ENCODE results near the gene PLVAP.

Gene PLVAP

DNA sequence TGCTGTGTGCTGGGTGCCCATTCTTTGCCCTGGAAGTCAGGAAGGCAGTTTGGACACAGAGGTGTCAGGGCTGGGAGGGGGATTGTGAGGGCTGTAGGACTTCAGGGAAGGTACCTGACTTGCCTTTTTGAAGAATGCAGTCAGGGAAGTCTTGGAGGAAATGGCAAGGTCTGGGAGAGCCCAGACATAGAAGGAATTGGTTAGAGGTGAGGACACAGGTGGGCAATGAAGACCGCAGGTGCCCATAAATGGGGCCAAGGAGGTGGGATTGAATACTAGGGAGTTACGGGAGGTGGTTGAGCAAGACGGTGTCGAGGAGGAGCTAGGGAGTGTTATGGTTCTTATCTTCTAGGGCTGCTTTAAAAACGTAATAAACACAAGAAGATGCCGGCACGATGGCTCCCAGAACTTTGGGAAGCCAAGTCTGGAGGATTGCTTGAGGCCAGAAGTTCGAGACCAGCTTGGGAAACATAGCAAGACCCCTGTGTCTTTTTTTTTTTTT, 69.2 kb downstream of the PLVAP start:
- H3K27ac ChIP-seq: no peak overlapping the region
- TF ChIP-seq, protein P1, sequence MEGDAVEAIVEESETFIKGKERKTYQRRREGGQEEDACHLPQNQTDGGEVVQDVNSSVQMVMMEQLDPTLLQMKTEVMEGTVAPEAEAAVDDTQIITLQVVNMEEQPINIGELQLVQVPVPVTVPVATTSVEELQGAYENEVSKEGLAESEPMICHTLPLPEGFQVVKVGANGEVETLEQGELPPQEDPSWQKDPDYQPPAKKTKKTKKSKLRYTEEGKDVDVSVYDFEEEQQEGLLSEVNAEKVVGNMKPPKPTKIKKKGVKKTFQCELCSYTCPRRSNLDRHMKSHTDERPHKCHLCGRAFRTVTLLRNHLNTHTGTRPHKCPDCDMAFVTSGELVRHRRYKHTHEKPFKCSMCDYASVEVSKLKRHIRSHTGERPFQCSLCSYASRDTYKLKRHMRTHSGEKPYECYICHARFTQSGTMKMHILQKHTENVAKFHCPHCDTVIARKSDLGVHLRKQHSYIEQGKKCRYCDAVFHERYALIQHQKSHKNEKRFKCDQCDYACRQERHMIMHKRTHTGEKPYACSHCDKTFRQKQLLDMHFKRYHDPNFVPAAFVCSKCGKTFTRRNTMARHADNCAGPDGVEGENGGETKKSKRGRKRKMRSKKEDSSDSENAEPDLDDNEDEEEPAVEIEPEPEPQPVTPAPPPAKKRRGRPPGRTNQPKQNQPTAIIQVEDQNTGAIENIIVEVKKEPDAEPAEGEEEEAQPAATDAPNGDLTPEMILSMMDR (conservative IDR thresholded peaks at IDR 0.05): no peak
- TF ChIP-seq ZFX (IDR thresholded peaks at IDR 0.05): no peak

DNA sequence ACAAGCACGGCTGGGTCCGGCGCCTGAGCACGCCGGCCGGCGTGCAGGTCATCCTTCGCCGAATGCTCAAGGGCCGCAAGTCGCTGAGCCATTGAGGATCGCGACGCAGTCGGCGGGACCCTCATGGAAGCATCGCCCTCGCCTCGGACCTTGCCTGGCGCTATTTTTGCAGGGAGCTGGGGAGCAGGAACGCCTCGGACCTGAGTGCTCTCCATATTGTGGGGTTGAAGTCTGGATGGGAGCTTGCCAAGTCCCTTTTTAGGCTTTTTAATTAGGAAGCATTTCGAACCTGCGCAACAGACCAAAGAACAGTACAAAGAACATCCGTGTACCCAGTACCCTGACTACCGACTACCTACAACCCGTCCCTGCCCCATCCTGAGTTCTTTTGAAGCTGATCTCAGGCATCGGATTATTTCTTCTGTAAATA, 70.8 kb downstream of the PLVAP start:
- TF ChIP-seq, protein P1 (conservative IDR thresholded peaks at IDR 0.05): no peak
- peak; percentile 57; the same call in 1 of the 2 replicates for TF ChIP-seq ZFX (IDR thresholded peaks at IDR 0.05)
- peak overlapping the region; percentile 92 for H3K27ac ChIP-seq

DNA sequence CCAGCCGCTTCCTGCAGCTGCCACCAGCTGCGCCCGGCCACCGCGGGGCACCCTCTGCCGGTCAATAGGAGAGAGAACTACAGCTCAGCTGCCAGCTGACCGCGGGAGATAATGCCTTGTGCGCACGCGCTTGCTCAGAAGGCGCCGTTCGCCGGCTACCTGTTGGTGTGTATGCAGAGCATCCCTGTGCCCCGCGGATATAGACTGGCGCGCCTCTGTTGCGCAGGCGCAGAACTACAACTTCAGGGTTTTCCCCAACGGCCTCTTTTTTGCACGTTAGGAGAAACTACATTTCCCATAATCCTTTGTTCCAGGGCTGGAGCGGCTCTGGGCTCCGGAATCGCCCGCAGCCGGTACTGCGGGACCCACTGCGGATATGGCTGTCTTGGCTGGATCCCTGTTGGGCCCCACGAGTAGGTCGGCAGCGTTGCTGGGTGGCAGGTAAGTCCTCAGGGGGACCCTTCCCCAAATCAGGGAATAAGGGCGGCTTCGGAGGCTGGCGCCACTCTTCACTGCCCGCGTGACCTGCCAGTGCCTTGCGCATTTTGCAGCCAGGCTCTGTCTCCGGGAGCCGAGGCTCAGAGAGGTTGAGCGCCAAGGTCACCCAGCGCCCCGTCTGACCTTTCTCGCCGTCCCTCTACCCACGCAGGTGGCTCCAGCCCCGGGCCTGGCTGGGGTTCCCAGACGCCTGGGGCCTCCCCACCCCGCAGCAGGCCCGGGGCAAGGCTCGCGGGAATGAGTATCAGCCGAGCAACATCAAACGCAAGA, 71.4 kb downstream of the PLVAP start, which contains the start of gene MRPL34:
MRPL34 (plus strand) TSS at position 356 of the 768 bp plus-strand sequence; CDS start at position 377, 21 bp downstream.
- TF ChIP-seq, protein P1 (conservative IDR thresholded peaks at IDR 0.05): peak; percentile 95
- peak; percentile 88 for TF ChIP-seq ZFX (IDR thresholded peaks at IDR 0.05)
- H3K27ac ChIP-seq: peak within 1 kb of the TSS; percentile 92

DNA sequence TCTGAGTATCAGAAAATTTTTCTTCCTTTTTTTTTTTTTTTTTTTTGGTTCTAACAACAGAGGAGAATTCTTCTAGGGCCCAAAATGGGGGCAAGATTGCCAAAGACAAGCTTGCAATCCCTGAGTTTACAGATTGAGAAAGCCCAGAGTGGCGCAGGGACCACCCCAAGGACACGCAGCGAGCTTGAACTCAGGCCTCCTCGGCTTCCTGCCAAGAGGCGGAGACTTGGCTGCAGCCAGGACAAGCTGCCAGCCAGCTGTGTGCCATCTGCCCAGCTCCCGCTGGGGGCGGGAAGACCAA, 72.0 kb downstream of the PLVAP start:
- peak overlapping the region; percentile 92 for H3K27ac ChIP-seq
- TF ChIP-seq, protein P1 (conservative IDR thresholded peaks at IDR 0.05): no peak
- TF ChIP-seq ZFX (IDR thresholded peaks at IDR 0.05): no peak

DNA sequence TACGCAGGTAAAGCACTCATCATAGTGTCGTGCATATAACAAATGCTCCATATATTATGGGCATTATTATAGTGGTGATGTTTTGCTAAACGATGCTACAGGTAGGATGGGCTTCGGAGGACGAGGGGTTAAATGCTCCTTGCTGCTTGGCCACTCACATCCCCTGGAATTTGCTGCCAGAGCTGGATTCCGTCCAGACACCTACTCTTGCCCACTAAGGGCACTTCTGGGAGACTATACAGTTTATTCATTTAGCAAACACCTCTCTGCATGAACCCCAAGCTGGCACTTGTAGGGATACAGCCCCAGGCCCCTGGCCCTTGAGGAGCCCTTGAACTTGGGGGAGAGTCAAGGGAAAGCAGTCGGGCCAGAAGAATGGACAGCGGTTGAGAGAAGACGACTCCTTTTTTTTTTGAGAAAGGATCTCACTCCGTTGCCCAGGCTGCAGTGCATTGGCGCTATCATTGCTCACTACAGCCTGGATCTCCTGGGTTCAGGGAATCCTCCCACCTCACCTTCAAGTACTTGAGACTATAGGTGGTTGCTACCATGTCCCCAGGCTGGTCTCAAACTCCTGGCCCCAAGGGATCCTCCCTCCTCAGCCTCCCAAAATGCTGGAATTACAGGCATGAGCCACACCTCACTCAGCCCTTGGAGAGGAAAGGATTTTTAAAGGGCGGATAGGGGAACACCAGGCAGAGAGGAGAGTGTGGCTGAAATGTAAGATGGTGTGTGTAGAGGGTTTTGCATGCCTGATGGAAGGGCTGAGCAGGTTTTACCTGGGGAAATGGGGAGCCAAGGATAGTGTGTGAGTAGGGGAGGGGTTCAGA, 72.5 kb downstream of the PLVAP start:
- TF ChIP-seq, protein P1 (conservative IDR thresholded peaks at IDR 0.05): no peak
- TF ChIP-seq ZFX (IDR thresholded peaks at IDR 0.05): no peak
- peak overlapping the region; percentile 92 for H3K27ac ChIP-seq

DNA sequence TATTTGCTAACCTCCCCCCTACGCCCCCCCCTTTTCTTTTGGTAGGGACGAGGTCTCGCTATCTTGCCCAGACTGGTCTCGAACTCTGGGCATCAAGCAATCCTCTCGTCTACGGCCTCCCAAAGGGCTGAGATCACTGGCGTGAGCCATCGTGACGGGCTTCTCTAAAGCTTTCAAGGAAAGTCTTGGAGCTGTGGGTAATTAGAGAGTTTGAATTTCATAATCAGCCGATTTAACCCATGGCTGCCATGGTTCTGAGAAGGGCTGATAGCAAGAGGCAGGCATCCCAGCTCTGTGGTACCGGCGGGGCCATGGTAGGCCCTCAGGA, 73.2 kb downstream of the PLVAP start:
- TF ChIP-seq, protein P1 (conservative IDR thresholded peaks at IDR 0.05): no peak
- TF ChIP-seq ZFX (IDR thresholded peaks at IDR 0.05): no peak
- peak overlapping the region; percentile 81 for H3K27ac ChIP-seq
